GM23338 (cell line): ENCODE measurements around the gene PANK4. TPM values are rescaled to one million over a fixed set of nuclear protein-coding genes. Genes with fewer than 3 reads are reported as not detected.

ENCODE experiments used
- ATAC-seq: fragments of 200-7000 bp; cut with Tn5 transposase; 3 replicates; pipeline ENCODE4 v1.9.1; 2020
- DNase-seq: peaks from one replicate; pipeline ENCODE4 v3.0.0-alpha.2; 2015; ENCODE audit warnings: low spot score
- H2AFZ ChIP-seq: fragments of 200-600 bp; sonication (generic); 2 replicates; pipeline ENCODE4 v1.8.0; 2016; ENCODE audit warnings: antibody characterized with exemption, mild to moderate bottlenecking, moderate library complexity
- H3F3A ChIP-seq: fragments of 200-600 bp; sonication (generic); replicated peaks from 2 replicates; pipeline ENCODE4 v1.8.0; 2017; ENCODE audit warnings: antibody characterized with exemption, mixed run types, low read depth
- H3K27ac ChIP-seq: fragments of 200-600 bp; sonication (generic); 2 replicates; pipeline ENCODE4 v1.6.1; 2016; ENCODE audit warnings: low read depth
- H3K27me3 ChIP-seq: fragments of 200-600 bp; sonication (generic); 2 replicates; pipeline ENCODE4 v1.8.0; 2016; ENCODE audit warnings: mild to moderate bottlenecking, mixed run types, moderate library complexity; ENCODE audit not compliant: insufficient read depth
- H3K36me3 ChIP-seq: fragments of 200-600 bp; sonication (generic); 2 replicates; pipeline ENCODE4 v1.8.0; 2016; ENCODE audit warnings: mild to moderate bottlenecking; ENCODE audit not compliant: insufficient read depth
- H3K4me1 ChIP-seq: fragments of 200-600 bp; sonication (generic); 2 replicates; pipeline ENCODE4 v1.8.0; 2016; ENCODE audit warnings: mild to moderate bottlenecking, moderate library complexity; ENCODE audit not compliant: insufficient read depth
- H3K4me2 ChIP-seq: fragments of 200-600 bp; sonication (generic); 2 replicates; pipeline ENCODE4 v1.7.1; 2017; ENCODE audit warnings: mixed run types
- H3K4me3 ChIP-seq: fragments of 200-600 bp; sonication (generic); 2 replicates; pipeline ENCODE4 v1.6.1; 2016; ENCODE audit warnings: mixed run types
- H3K79me2 ChIP-seq: fragments of 200-600 bp; sonication (generic); replicated peaks from 2 replicates; pipeline ENCODE4 v1.8.0; 2017; ENCODE audit warnings: mild to moderate bottlenecking; ENCODE audit not compliant: insufficient read depth
- H3K9me2 ChIP-seq: fragments of 200-600 bp; sonication (generic); 2 replicates; pipeline ENCODE4 v1.8.0; 2017; ENCODE audit not compliant: insufficient read depth
- H4K20me1 ChIP-seq: fragments of 200-600 bp; sonication (generic); replicated peaks from 2 replicates; pipeline ENCODE4 v1.8.0; 2017; ENCODE audit warnings: mild to moderate bottlenecking; ENCODE audit not compliant: insufficient read depth
- H3K27ac Mint-ChIP-seq: 2 replicates; pipeline ENCODE4 v1.8.0; 2020; ENCODE audit warnings: inconsistent platforms, mild to moderate bottlenecking, moderate library complexity, mixed read lengths
- H3K27me3 Mint-ChIP-seq: 3 replicates; pipeline ENCODE4 v1.8.0; 2022; ENCODE audit warnings: low read depth, mild to moderate bottlenecking, moderate library complexity, mixed read lengths, inconsistent platforms; ENCODE audit not compliant: insufficient read depth, poor library complexity
- H3K36me3 Mint-ChIP-seq: 3 replicates; pipeline ENCODE4 v1.8.0; 2021; ENCODE audit warnings: low read depth, mild to moderate bottlenecking, inconsistent platforms, moderate library complexity, mixed read lengths
- H3K4me1 Mint-ChIP-seq: 3 replicates; pipeline ENCODE4 v1.8.0; 2020; ENCODE audit warnings: mild to moderate bottlenecking, inconsistent platforms, mixed read lengths
- H3K4me3 Mint-ChIP-seq: 3 replicates; pipeline ENCODE4 v1.8.0; 2021; ENCODE audit warnings: moderate library complexity, mild to moderate bottlenecking, inconsistent platforms, mixed read lengths
- H3K9me3 Mint-ChIP-seq: 3 replicates; pipeline ENCODE4 v1.8.0; 2020; ENCODE audit warnings: moderate library complexity, mild to moderate bottlenecking, inconsistent platforms, mixed read lengths
- CREB1 ChIP-seq: fragments of 250-450 bp; sonication (Bioruptor Pico); IDR thresholded peaks from 2 replicates; pipeline ENCODE4 v1.5.0; 2020; ENCODE audit warnings: low read depth, mild to moderate bottlenecking, moderate library complexity
- EZH2phosphoT487 ChIP-seq: fragments of 200-600 bp; sonication (generic); IDR thresholded peaks from one replicate; pipeline ENCODE4 v1.8.1; 2018; ENCODE audit warnings: antibody characterized with exemption; ENCODE audit not compliant: unreplicated experiment
- JUNB ChIP-seq: IDR thresholded peaks from one replicate; pipeline ENCODE4 v1.6.1; 2016; ENCODE audit warnings: antibody characterized with exemption; ENCODE audit not compliant: unreplicated experiment
- POLR2AphosphoS5 ChIP-seq: IDR thresholded peaks from 2 replicates; pipeline ENCODE4 v1.6.1; 2016; ENCODE audit warnings: antibody characterized with exemption, low read depth
- STAT1 ChIP-seq: IDR thresholded peaks from one replicate; pipeline ENCODE4 v1.6.1; 2016; ENCODE audit warnings: antibody characterized with exemption; ENCODE audit not compliant: unreplicated experiment
- ZNF331 ChIP-seq: fragments of 250-450 bp; sonication (Bioruptor Pico); IDR thresholded peaks from 2 replicates; pipeline ENCODE4 v1.5.0; 2020; ENCODE audit warnings: low read depth, mild to moderate bottlenecking, moderate library complexity
- polyA plus RNA-seq: library from polyadenylated mRNA; unstranded; fragments of >200 nt; fragmentation: Nextera tagmentation; extraction: Ambion mirVana; gene quantifications from 2 replicates; pipeline ENCODE4 v1.2.1, GENCODE V29; 2016
- total RNA-seq: library from RNA; depleted of rRNA; stranded (reverse); fragments of >200 nt; shearing (Covaris generic); gene quantifications from 2 replicates; pipeline ENCODE4 v1.2.3, GENCODE V29; 2014
- TF ChIP-seq, protein P1 (sequence below): IDR thresholded peaks from 2 replicates; pipeline ENCODE4 v1.6.1; 2016; ENCODE audit warnings: antibody characterized with exemption
- TF ChIP-seq, protein P2 (sequence below): IDR thresholded peaks from one replicate; pipeline ENCODE4 v1.6.1; 2018; ENCODE audit warnings: antibody characterized with exemption; ENCODE audit not compliant: unreplicated experiment
- TF ChIP-seq, protein P3 (sequence below), 2 experiments: fragments of 200-600 bp in 1 of 2; sonication (generic) in 1 of 2; conservative IDR thresholded peaks; 2 replicates each; pipeline versions ENCODE4 v1.5.1 to v1.6.1; 2016 to 2017; ENCODE audit warnings: antibody characterized with exemption in 2 of 2, low read depth in 2 of 2, mild to moderate bottlenecking in 2 of 2, moderate library complexity in 1 of 2

PANK4 gene
- total and polyA plus RNA-seq, 2 experiments from 2014 or later: 25.8 to 43.7 TPM

DNA sequence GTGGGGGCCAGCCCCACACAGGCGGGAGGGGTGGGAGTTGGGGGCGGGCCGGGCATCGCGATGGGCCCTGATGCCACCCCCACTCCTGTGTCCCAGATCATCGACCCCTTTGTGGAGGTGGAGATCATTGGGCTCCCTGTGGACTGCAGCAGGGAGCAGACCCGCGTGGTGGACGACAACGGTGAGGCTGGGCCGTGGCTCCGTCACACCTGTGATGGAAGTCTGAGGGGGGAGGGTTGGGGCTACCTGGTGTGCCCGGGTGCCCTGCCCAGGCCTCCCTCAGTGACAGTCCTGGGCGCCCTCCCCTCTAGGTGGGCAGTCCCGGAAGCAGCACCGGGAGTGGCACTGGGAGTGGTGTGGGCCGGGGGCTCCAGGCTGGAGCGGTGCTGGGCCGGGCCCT is 27.7 kb downstream of the PANK4 start:
- TF ChIP-seq ZNF331 (no peak), JUNB (no peak)
- TF ChIP-seq, protein P1, sequence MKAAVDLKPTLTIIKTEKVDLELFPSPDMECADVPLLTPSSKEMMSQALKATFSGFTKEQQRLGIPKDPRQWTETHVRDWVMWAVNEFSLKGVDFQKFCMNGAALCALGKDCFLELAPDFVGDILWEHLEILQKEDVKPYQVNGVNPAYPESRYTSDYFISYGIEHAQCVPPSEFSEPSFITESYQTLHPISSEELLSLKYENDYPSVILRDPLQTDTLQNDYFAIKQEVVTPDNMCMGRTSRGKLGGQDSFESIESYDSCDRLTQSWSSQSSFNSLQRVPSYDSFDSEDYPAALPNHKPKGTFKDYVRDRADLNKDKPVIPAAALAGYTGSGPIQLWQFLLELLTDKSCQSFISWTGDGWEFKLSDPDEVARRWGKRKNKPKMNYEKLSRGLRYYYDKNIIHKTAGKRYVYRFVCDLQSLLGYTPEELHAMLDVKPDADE: no peak
- no peaks in the 10 kb centered on the region for H3K4me1 Mint-ChIP-seq
- no peaks in the 10 kb centered on the region for H3K36me3 Mint-ChIP-seq
- Histone ChIP-seq H3K27ac (no peak overlapping the region), H3K4me1 (no peaks in the 10 kb centered on the region), H3K4me2 (no peak overlapping the region), H4K20me1 (no peaks in the 10 kb centered on the region), H3K79me2 (no peaks in the 10 kb centered on the region), H3K36me3 (no peaks in the 10 kb centered on the region), H2AFZ (no peak overlapping the region), H3K9me2 (no peaks in the 10 kb centered on the region), H3F3A (no peaks in the 10 kb centered on the region), H3K4me3 (no peak overlapping the region), H3K27me3 (no peaks in the 10 kb centered on the region)
- H3K4me3 Mint-ChIP-seq: no peak overlapping the region
- peaks cover 15% of the 10 kb centered on the region for H3K27me3 Mint-ChIP-seq
- no peaks in the 10 kb centered on the region for H3K9me3 Mint-ChIP-seq
- no peak for ATAC-seq
- no peak overlapping the region for H3K27ac Mint-ChIP-seq
- no peak for DNase-seq

DNA sequence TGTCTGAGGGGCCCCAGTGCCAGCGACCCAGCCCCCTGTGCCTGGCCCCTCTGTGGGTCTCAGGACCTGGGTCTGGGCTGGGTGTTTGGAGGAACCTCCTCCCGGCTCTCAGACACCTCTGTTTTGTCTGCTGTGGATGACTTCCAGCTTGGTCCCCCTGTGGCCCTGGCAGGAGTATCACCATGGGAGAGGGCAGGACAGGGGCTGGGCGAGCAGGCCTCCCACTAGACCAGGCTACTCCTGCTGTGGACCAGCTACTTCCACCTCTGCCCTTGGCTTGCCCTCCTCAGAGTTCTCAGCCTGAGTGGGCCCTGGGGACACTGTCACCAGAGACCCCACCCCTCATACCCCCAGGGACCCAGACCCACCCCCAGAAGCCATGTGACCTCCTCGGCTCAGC is 28.5 kb downstream of the PANK4 start:
- Histone ChIP-seq H3K36me3 (no peaks in the 10 kb centered on the region), H3K9me2 (no peaks in the 10 kb centered on the region), H3K4me2 (no peak overlapping the region), H3K27ac (no peak overlapping the region), H3K27me3 (no peaks in the 10 kb centered on the region), H4K20me1 (no peaks in the 10 kb centered on the region), H3K4me3 (no peak overlapping the region), H3K79me2 (no peaks in the 10 kb centered on the region), H3K4me1 (no peaks in the 10 kb centered on the region), H3F3A (no peaks in the 10 kb centered on the region), H2AFZ (no peak overlapping the region)
- Mint-ChIP-seq H3K36me3 (no peaks in the 10 kb centered on the region), H3K4me3 (no peak overlapping the region), H3K4me1 (no peaks in the 10 kb centered on the region), H3K9me3 (no peaks in the 10 kb centered on the region), H3K27ac (no peak overlapping the region), H3K27me3 (peaks cover 15% of the 10 kb centered on the region)
- ATAC-seq (no peak), DNase-seq (no peak)
- TF ChIP-seq JUNB: no peak
- TF ChIP-seq, protein P2, sequence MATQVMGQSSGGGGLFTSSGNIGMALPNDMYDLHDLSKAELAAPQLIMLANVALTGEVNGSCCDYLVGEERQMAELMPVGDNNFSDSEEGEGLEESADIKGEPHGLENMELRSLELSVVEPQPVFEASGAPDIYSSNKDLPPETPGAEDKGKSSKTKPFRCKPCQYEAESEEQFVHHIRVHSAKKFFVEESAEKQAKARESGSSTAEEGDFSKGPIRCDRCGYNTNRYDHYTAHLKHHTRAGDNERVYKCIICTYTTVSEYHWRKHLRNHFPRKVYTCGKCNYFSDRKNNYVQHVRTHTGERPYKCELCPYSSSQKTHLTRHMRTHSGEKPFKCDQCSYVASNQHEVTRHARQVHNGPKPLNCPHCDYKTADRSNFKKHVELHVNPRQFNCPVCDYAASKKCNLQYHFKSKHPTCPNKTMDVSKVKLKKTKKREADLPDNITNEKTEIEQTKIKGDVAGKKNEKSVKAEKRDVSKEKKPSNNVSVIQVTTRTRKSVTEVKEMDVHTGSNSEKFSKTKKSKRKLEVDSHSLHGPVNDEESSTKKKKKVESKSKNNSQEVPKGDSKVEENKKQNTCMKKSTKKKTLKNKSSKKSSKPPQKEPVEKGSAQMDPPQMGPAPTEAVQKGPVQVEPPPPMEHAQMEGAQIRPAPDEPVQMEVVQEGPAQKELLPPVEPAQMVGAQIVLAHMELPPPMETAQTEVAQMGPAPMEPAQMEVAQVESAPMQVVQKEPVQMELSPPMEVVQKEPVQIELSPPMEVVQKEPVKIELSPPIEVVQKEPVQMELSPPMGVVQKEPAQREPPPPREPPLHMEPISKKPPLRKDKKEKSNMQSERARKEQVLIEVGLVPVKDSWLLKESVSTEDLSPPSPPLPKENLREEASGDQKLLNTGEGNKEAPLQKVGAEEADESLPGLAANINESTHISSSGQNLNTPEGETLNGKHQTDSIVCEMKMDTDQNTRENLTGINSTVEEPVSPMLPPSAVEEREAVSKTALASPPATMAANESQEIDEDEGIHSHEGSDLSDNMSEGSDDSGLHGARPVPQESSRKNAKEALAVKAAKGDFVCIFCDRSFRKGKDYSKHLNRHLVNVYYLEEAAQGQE: no peak
- TF ChIP-seq, protein P1: no peak
- no peak for TF ChIP-seq CREB1 (CRISPR knock-in tag)
- no peak for TF ChIP-seq ZNF331
- TF ChIP-seq POLR2AphosphoS5: no peak
- TF ChIP-seq STAT1: no peak
- TF ChIP-seq, protein P3, sequence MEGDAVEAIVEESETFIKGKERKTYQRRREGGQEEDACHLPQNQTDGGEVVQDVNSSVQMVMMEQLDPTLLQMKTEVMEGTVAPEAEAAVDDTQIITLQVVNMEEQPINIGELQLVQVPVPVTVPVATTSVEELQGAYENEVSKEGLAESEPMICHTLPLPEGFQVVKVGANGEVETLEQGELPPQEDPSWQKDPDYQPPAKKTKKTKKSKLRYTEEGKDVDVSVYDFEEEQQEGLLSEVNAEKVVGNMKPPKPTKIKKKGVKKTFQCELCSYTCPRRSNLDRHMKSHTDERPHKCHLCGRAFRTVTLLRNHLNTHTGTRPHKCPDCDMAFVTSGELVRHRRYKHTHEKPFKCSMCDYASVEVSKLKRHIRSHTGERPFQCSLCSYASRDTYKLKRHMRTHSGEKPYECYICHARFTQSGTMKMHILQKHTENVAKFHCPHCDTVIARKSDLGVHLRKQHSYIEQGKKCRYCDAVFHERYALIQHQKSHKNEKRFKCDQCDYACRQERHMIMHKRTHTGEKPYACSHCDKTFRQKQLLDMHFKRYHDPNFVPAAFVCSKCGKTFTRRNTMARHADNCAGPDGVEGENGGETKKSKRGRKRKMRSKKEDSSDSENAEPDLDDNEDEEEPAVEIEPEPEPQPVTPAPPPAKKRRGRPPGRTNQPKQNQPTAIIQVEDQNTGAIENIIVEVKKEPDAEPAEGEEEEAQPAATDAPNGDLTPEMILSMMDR (conservative IDR thresholded peaks at IDR 0.05; ENCODE audit: low read depth in 2 of 2): no peak
- no peak for TF ChIP-seq EZH2phosphoT487
